HepG2 (cell line): Measurements from ENCODE around the gene NPDC1.

Experiments
- BRD4 ChIP-seq: sonication (generic); formaldehyde crosslinking; IDR thresholded peaks from 2 replicates; pipeline ENCODE4 v1.4.0; 2020; ENCODE audit warnings: missing genetic modification reagents
- HDAC2 ChIP-seq: sonication (generic); formaldehyde crosslinking; IDR thresholded peaks from 2 replicates; pipeline ENCODE4 v1.4.0; 2020; ENCODE audit warnings: missing genetic modification reagents
- MYNN ChIP-seq: sonication (generic); formaldehyde crosslinking; IDR thresholded peaks from 2 replicates; pipeline ENCODE4 v1.4.0; 2020; ENCODE audit warnings: mild to moderate bottlenecking, low read depth, missing genetic modification reagents
- NFRKB ChIP-seq: fragments of 450-650 bp; IDR thresholded peaks from 2 replicates; pipeline ENCODE4 v1.6.1; 2017
- NFYB ChIP-seq: sonication (generic); formaldehyde crosslinking; IDR thresholded peaks from 2 replicates; pipeline ENCODE4 v1.4.0; 2020; ENCODE audit warnings: missing genetic modification reagents
- SMARCC2 ChIP-seq: fragments of 450-650 bp; IDR thresholded peaks from 2 replicates; pipeline ENCODE4 v1.6.1; 2017; ENCODE audit warnings: antibody characterized with exemption, mild to moderate bottlenecking
- ZNF337 ChIP-seq: sonication (generic); formaldehyde crosslinking; IDR thresholded peaks from 2 replicates; pipeline ENCODE4 v1.5.1; 2020; ENCODE audit warnings: missing genetic modification reagents, low read depth, mild to moderate bottlenecking, borderline replicate concordance
- ZNF547 ChIP-seq: sonication (generic); formaldehyde crosslinking; IDR thresholded peaks from 2 replicates; pipeline ENCODE4 v1.5.1; 2020; ENCODE audit warnings: mild to moderate bottlenecking, missing genetic modification reagents
- ZNF605 ChIP-seq: sonication (generic); formaldehyde crosslinking; IDR thresholded peaks from 2 replicates; pipeline ENCODE4 v1.8.0; 2022; ENCODE audit warnings: mild to moderate bottlenecking, missing genetic modification reagents
- TF ChIP-seq, protein P1 (sequence below): sonication (generic); formaldehyde crosslinking; IDR thresholded peaks from 2 replicates; pipeline ENCODE4 v1.9.0; 2021; ENCODE audit warnings: missing genetic modification reagents, borderline replicate concordance
- TF ChIP-seq, protein P2 (sequence below): sonication (generic); formaldehyde crosslinking; IDR thresholded peaks from 2 replicates; pipeline ENCODE4 v1.5.0; 2020; ENCODE audit warnings: mild to moderate bottlenecking, missing genetic modification reagents, moderate library complexity
- TF ChIP-seq, protein P3 (sequence below): IDR thresholded peaks from 2 replicates; pipeline ENCODE4 v1.6.1; 2016; ENCODE audit warnings: mild to moderate bottlenecking

DNA sequence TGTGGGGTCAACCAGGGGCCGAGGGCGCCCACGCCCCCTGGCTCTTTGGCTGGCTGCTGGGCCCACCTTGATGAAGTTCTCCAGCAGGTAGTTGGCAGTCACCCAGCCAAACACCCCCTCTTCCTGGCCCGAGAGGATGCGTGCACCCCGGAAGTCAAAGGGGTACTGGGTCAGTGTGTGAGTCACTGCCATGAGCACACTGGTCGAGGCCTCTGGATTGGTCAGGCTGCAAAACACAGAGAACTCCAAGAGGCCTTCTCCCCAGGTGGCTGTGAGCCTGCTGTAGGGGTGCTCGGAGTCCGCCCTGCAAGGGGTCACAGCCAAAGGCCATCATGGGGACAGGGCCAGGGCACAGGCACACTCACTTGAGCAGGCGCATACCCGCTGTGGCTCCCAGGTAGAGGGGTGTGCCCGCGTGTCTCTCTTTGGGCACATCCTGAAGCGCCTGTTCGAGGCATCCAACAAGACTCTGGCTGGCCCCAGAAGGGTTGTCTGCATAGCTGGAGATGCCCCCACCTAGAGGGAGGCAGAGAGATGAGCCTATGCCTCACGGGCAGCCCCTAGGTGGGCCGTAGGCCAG, 5.3 kb upstream of the NPDC1 start:
- TF ChIP-seq NFYB: no peak
- TF ChIP-seq HDAC2: no peak
- TF ChIP-seq, protein P1, sequence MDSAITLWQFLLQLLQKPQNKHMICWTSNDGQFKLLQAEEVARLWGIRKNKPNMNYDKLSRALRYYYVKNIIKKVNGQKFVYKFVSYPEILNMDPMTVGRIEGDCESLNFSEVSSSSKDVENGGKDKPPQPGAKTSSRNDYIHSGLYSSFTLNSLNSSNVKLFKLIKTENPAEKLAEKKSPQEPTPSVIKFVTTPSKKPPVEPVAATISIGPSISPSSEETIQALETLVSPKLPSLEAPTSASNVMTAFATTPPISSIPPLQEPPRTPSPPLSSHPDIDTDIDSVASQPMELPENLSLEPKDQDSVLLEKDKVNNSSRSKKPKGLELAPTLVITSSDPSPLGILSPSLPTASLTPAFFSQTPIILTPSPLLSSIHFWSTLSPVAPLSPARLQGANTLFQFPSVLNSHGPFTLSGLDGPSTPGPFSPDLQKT (CRISPR knock-in tag): no peak
- TF ChIP-seq ZNF547 (CRISPR knock-in tag): no peak
- TF ChIP-seq, protein P2, sequence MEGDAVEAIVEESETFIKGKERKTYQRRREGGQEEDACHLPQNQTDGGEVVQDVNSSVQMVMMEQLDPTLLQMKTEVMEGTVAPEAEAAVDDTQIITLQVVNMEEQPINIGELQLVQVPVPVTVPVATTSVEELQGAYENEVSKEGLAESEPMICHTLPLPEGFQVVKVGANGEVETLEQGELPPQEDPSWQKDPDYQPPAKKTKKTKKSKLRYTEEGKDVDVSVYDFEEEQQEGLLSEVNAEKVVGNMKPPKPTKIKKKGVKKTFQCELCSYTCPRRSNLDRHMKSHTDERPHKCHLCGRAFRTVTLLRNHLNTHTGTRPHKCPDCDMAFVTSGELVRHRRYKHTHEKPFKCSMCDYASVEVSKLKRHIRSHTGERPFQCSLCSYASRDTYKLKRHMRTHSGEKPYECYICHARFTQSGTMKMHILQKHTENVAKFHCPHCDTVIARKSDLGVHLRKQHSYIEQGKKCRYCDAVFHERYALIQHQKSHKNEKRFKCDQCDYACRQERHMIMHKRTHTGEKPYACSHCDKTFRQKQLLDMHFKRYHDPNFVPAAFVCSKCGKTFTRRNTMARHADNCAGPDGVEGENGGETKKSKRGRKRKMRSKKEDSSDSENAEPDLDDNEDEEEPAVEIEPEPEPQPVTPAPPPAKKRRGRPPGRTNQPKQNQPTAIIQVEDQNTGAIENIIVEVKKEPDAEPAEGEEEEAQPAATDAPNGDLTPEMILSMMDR (CRISPR knock-in tag): no peak
- no peak for TF ChIP-seq MYNN (CRISPR knock-in tag)
- no peak for TF ChIP-seq NFRKB
- TF ChIP-seq BRD4: no peak
- no peak for TF ChIP-seq SMARCC2
- no peak for TF ChIP-seq ZNF337 (CRISPR knock-in tag)
- TF ChIP-seq, protein P3, sequence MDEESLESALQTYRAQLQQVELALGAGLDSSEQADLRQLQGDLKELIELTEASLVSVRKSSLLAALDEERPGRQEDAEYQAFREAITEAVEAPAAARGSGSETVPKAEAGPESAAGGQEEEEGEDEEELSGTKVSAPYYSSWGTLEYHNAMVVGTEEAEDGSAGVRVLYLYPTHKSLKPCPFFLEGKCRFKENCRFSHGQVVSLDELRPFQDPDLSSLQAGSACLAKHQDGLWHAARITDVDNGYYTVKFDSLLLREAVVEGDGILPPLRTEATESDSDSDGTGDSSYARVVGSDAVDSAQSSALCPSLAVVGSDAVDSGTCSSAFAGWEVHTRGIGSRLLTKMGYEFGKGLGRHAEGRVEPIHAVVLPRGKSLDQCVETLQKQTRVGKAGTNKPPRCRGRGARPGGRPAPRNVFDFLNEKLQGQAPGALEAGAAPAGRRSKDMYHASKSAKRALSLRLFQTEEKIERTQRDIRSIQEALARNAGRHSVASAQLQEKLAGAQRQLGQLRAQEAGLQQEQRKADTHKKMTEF (CRISPR knock-in tag): no peak
- TF ChIP-seq ZNF605: no peak
